A549 (cell line): ENCODE results near the gene SSC4D. TPM values are rescaled to one million over a fixed set of nuclear protein-coding genes. Genes with fewer than 3 reads are reported as not detected.

Source experiments
- ATAC-seq, 2 experiments: fragments of 200-7000 bp in 1 of 2; fragments of >200 bp in 1 of 2; cut with Nextera tagmentation in 1 of 2; cut with Tn5 transposase in 1 of 2; 3 replicates each; pipeline versions ENCODE4 v1.8.0 to v1.9.1; 2018 to 2020; ENCODE audit warnings: mild to moderate bottlenecking in 1 of 2, moderate library complexity in 1 of 2
- CTCF ChIA-PET: fragments of 300-600 bp; sonication (Branson Sonifier 250); formaldehyde crosslinking; extraction: SDS; loops from one replicate; lab custom pipeline; 2021; ENCODE audit warnings: antibody characterized with exemption, inconsistent platforms; lab: Yijun Ruan, JAX
- POLR2A ChIA-PET: fragments of 350-600 bp; formaldehyde crosslinking; extraction: SDS; loops from one replicate; lab custom pipeline; 2021; ENCODE audit warnings: antibody characterized with exemption, inconsistent platforms; lab: Yijun Ruan, JAX
- DNase-seq, 2 experiments: peaks; one replicate each; pipeline versions ENCODE4 v3.0.0 to v3.0.0-alpha.2; 2011 to 2016; ENCODE audit warnings: low read depth in 1 of 2, low spot score in 1 of 2
- FAIRE-seq: peaks from 2 replicates; lab custom pipeline; 2011; peaks lifted over from hg19 to GRCh38; lab: Jason Lieb, UNC
- H3K27ac ChIP-seq, 2 experiments: fragments of >200 bp; sonication (Bioruptor Twin); formaldehyde crosslinking; 3 replicates each; pipeline ENCODE4 v1.5.1; 2016 to 2017
- H3K4me1 ChIP-seq: fragments of >200 bp; sonication (Bioruptor Twin); formaldehyde crosslinking; 3 replicates; pipeline ENCODE4 v1.6.1; 2016
- H3K4me2 ChIP-seq: fragments of >200 bp; sonication (Bioruptor Twin); formaldehyde crosslinking; 3 replicates; pipeline ENCODE4 v1.6.1; 2016
- H3K4me3 ChIP-seq: fragments of >200 bp; sonication (Bioruptor Twin); formaldehyde crosslinking; 3 replicates; pipeline ENCODE4 v1.5.1; 2016
- H3K9me3 ChIP-seq: fragments of >200 bp; sonication (Bioruptor Twin); formaldehyde crosslinking; 3 replicates; pipeline ENCODE4 v1.6.1; 2016
- CEBPB ChIP-seq, 2 experiments: fragments of >200 bp in 1 of 2; sonication (Bioruptor Twin) in 1 of 2; formaldehyde crosslinking in 1 of 2; IDR thresholded peaks; 2 replicates each; pipeline ENCODE4 v1.6.1; 2012 to 2016
- EHMT2 ChIP-seq: fragments of 200-600 bp; sonication (generic); IDR thresholded peaks from 2 replicates; pipeline ENCODE4 v1.6.1; 2016; ENCODE audit warnings: antibody characterized with exemption, low read depth, mild to moderate bottlenecking, moderate library complexity
- EP300 ChIP-seq, 2 experiments: fragments of >200 bp; sonication (Bioruptor Twin); formaldehyde crosslinking; IDR thresholded peaks; 2 replicates in 1 of 2; 3 replicates in 1 of 2; pipeline ENCODE4 v1.6.1; 2016 to 2017
- FOSB ChIP-seq: fragments of 250-450 bp; sonication (Bioruptor Pico); IDR thresholded peaks from 2 replicates; pipeline ENCODE4 v1.5.0; 2020; ENCODE audit warnings: mild to moderate bottlenecking, moderate library complexity
- FOSL2 ChIP-seq, 2 experiments: fragments of 450-650 bp in 1 of 2; fragments of >200 bp in 1 of 2; sonication (Bioruptor Twin) in 1 of 2; formaldehyde crosslinking; IDR thresholded peaks; 2 replicates each; pipeline versions ENCODE4 v1.5.0 to v1.6.1; 2016 to 2020; ENCODE audit warnings: mild to moderate bottlenecking in 1 of 2, moderate library complexity in 1 of 2
- HDAC2 ChIP-seq: fragments of 200-600 bp; sonication (generic); IDR thresholded peaks from 2 replicates; pipeline ENCODE4 v1.6.1; 2016
- HEYL ChIP-seq: fragments of 250-450 bp; sonication (Bioruptor Pico); IDR thresholded peaks from 2 replicates; pipeline ENCODE4 v1.8.0; 2021; ENCODE audit warnings: mild to moderate bottlenecking, moderate library complexity
- HOXA7 ChIP-seq: fragments of 250-450 bp; sonication (Bioruptor Pico); IDR thresholded peaks from 2 replicates; pipeline ENCODE4 v1.5.0; 2020; ENCODE audit warnings: mild to moderate bottlenecking, moderate library complexity
- HOXB5 ChIP-seq: fragments of 250-450 bp; sonication (Bioruptor Pico); IDR thresholded peaks from 2 replicates; pipeline ENCODE4 v1.5.0; 2020; ENCODE audit warnings: mild to moderate bottlenecking, moderate library complexity
- JUN ChIP-seq, 2 experiments: fragments of >200 bp; sonication (Bioruptor Twin); formaldehyde crosslinking; IDR thresholded peaks; 2 replicates in 1 of 2; 3 replicates in 1 of 2; pipeline ENCODE4 v1.6.1; 2016 to 2017
- KDM5A ChIP-seq: fragments of 200-600 bp; sonication (generic); IDR thresholded peaks from 2 replicates; pipeline ENCODE4 v1.6.1; 2016; ENCODE audit warnings: antibody characterized with exemption, mild to moderate bottlenecking
- MAFK ChIP-seq: fragments of 450-650 bp; IDR thresholded peaks from 2 replicates; pipeline ENCODE4 v1.6.1; 2014; ENCODE audit not compliant: partially characterized antibody
- MAZ ChIP-seq: fragments of 150-350 bp; IDR thresholded peaks from 2 replicates; pipeline ENCODE4 v1.6.1; 2014; ENCODE audit warnings: antibody characterized with exemption, low read depth, low read length, borderline replicate concordance
- NR3C1 ChIP-seq: fragments of >200 bp; sonication (Bioruptor Twin); formaldehyde crosslinking; IDR thresholded peaks from 3 replicates; pipeline ENCODE4 v1.6.1; 2017
- PHF8 ChIP-seq: fragments of 200-600 bp; sonication (generic); IDR thresholded peaks from 2 replicates; pipeline ENCODE4 v1.6.1; 2016; ENCODE audit warnings: low read depth, mild to moderate bottlenecking, antibody characterized with exemption, moderate library complexity, borderline replicate concordance
- RCOR1 ChIP-seq: fragments of 150-350 bp; IDR thresholded peaks from 2 replicates; pipeline ENCODE4 v1.6.1; 2014; ENCODE audit warnings: antibody characterized with exemption, low read length, low read depth
- RFX5 ChIP-seq: fragments of 450-650 bp; IDR thresholded peaks from 2 replicates; pipeline ENCODE4 v1.7.1; 2014; ENCODE audit warnings: antibody characterized with exemption, mild to moderate bottlenecking, moderate library complexity
- TFCP2L1 ChIP-seq: fragments of 250-450 bp; sonication (Bioruptor Pico); IDR thresholded peaks from 2 replicates; pipeline ENCODE4 v1.5.0; 2021; ENCODE audit warnings: mild to moderate bottlenecking
- TP53 ChIP-seq: fragments of 250-450 bp; sonication (Bioruptor Pico); IDR thresholded peaks from 2 replicates; pipeline ENCODE4 v1.5.0; 2021; ENCODE audit warnings: mild to moderate bottlenecking, moderate library complexity
- ZC3H11A ChIP-seq: fragments of 450-650 bp; IDR thresholded peaks from 2 replicates; pipeline ENCODE4 v1.6.1; 2014; ENCODE audit warnings: antibody characterized with exemption, mild to moderate bottlenecking
- ZFP36 ChIP-seq: fragments of 450-650 bp; IDR thresholded peaks from 2 replicates; pipeline ENCODE4 v1.6.1; 2014; ENCODE audit warnings: borderline replicate concordance; ENCODE audit not compliant: partially characterized antibody
- ZNF302 ChIP-seq: fragments of 250-450 bp; sonication (Bioruptor Pico); IDR thresholded peaks from 2 replicates; pipeline ENCODE4 v1.9.0; 2021; ENCODE audit warnings: inconsistent platforms, mild to moderate bottlenecking, moderate library complexity
- WGBS: methylation state at CpG from one replicate; pipeline ENCODE4 v1.1.6; 2017; ENCODE audit errors: missing lambda C conversion rate; 5-methylcytosine and 5-hydroxymethylcytosine counted together
- polyA plus RNA-seq, 4 experiments: library from polyadenylated mRNA; depleted of rRNA in 3 of 4; stranded (reverse); fragments of >200 nt; fragmentation: RNase III in 1 of 4; extraction: RNeasy Plus Mini Kit Qiagen cat#74134 plus additional on column Dnase treatment in 1 of 4; gene quantifications; 2 replicates in 3 of 4; 3 replicates in 1 of 4; pipeline ENCODE4 v1.2.3, GENCODE V29; 2011 to 2017
- TF ChIP-seq, protein P1 (sequence below): IDR thresholded peaks from 2 replicates; pipeline ENCODE4 v1.6.1; 2012; ENCODE audit warnings: low read depth, borderline replicate concordance
- TF ChIP-seq, protein P2 (sequence below): fragments of >200 bp; sonication (Bioruptor Twin); formaldehyde crosslinking; IDR thresholded peaks from 3 replicates; pipeline ENCODE4 v1.5.1; 2016
- TF ChIP-seq, protein P3 (sequence below): fragments of >200 bp; sonication (Bioruptor Twin); formaldehyde crosslinking; IDR thresholded peaks from 2 replicates; pipeline ENCODE4 v1.6.1; 2016
- TF ChIP-seq, protein P4 (sequence below): fragments of 450-650 bp; IDR thresholded peaks from 2 replicates; pipeline ENCODE4 v1.6.1; 2014; ENCODE audit warnings: antibody characterized with exemption
- TF ChIP-seq, protein P5 (sequence below): IDR thresholded peaks from 2 replicates; pipeline ENCODE4 v1.6.1; 2012
- TF ChIP-seq, protein P6 (sequence below): fragments of 250-450 bp; sonication (Bioruptor Pico); IDR thresholded peaks from 2 replicates; pipeline ENCODE4 v1.5.0; 2021; ENCODE audit warnings: mild to moderate bottlenecking, moderate library complexity, borderline replicate concordance

SSC4D gene
- polyA plus RNA-seq, 2 of the 4 experiments (the other 2 are of a cell fraction), result 0.45 to 0.79 TPM

DNA sequence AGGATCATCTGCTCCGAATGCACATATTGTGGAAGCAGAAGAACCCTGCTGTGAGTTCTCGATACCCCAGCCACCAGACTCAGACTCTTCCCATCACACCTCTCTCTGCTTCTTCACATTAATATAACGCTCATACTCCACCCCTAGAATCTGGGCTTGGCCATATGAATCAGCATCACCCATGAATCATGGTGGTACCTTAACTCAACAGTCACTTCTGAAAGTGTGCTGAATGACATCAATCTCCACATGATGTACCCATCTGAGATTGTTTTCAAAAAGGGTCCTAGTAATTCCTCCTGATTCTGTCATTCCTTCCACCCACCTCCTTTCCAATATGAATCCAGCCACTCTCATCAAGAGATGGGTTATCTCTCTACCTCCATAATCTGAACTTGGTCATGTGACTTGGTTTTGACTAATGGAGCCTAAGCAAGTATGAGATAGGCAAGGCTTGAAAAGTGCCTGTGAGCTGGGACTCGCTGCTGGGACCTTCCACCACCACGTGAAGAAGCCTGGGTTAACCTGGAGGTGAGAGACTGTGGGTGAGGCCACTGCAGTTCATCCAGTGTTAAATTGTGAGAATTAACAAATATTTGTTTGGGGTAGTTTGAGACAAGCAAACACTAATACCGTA, 66.1 kb downstream of the SSC4D start:
- no peak for FAIRE-seq
- POLR2A ChIA-PET, result interaction anchor here (1.8 kb wide), 1 partner anchor 15 kb away, joined by 5 read pairs; the partner anchor contains the start of gene YWHAG
- H3K4me2 ChIP-seq, result peak overlapping the region; percentile 8; the same call in 1 of the 3 replicates
- CTCF ChIA-PET, result interaction anchor here (1.5 to 2.3 kb wide), 2 partner anchors 16 to 21 kb away, joined by 3 to 8 read pairs; partner anchors contain the start of gene YWHAG
- no peaks in the 10 kb centered on the region for H3K9me3 ChIP-seq
- TF ChIP-seq, protein P1, sequence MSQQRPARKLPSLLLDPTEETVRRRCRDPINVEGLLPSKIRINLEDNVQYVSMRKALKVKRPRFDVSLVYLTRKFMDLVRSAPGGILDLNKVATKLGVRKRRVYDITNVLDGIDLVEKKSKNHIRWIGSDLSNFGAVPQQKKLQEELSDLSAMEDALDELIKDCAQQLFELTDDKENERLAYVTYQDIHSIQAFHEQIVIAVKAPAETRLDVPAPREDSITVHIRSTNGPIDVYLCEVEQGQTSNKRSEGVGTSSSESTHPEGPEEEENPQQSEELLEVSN, result no peak
- TF ChIP-seq RFX5 (no peak), CEBPB (IDR thresholded peaks at IDR 0.05) (no peak), HOXA7 (no peak), ZFP36 (no peak), ZC3H11A (no peak), TP53 (CRISPR knock-in tag) (no peak), FOSL2 (IDR thresholded peaks at IDR 0.05) (no peak), FOSL2 (CRISPR knock-in tag; IDR thresholded peaks at IDR 0.05) (peak; percentile 11; the same call in 1 of the 2 replicates), RCOR1 (no peak), HDAC2 (no peak), FOSB (CRISPR knock-in tag) (no peak), MAZ (no peak), EP300 (IDR thresholded peaks at IDR 0.05) (no peak)
- TF ChIP-seq, protein P2, sequence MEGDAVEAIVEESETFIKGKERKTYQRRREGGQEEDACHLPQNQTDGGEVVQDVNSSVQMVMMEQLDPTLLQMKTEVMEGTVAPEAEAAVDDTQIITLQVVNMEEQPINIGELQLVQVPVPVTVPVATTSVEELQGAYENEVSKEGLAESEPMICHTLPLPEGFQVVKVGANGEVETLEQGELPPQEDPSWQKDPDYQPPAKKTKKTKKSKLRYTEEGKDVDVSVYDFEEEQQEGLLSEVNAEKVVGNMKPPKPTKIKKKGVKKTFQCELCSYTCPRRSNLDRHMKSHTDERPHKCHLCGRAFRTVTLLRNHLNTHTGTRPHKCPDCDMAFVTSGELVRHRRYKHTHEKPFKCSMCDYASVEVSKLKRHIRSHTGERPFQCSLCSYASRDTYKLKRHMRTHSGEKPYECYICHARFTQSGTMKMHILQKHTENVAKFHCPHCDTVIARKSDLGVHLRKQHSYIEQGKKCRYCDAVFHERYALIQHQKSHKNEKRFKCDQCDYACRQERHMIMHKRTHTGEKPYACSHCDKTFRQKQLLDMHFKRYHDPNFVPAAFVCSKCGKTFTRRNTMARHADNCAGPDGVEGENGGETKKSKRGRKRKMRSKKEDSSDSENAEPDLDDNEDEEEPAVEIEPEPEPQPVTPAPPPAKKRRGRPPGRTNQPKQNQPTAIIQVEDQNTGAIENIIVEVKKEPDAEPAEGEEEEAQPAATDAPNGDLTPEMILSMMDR, result no peak
- TF ChIP-seq, protein P3, sequence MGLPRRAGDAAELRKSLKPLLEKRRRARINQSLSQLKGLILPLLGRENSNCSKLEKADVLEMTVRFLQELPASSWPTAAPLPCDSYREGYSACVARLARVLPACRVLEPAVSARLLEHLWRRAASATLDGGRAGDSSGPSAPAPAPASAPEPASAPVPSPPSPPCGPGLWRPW, result no peak
- TF ChIP-seq, protein P4, sequence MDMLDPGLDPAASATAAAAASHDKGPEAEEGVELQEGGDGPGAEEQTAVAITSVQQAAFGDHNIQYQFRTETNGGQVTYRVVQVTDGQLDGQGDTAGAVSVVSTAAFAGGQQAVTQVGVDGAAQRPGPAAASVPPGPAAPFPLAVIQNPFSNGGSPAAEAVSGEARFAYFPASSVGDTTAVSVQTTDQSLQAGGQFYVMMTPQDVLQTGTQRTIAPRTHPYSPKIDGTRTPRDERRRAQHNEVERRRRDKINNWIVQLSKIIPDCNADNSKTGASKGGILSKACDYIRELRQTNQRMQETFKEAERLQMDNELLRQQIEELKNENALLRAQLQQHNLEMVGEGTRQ, result peak; percentile 61; the same call in 1 of the 2 replicates
- TF ChIP-seq, all 56 proteins: peak for 2
- ATAC-seq (peak; percentile 32 to 56; a peak in 5 of 6 replicates), DNase-seq (no peak)
- 74% methylated on average over 6 of the region's 6 CpGs for WGBS
- H3K4me1 ChIP-seq, result peaks cover 94% of the 10 kb centered on the region
- H3K4me3 ChIP-seq, result no peak overlapping the region
- H3K27ac ChIP-seq, result no peak overlapping the region

DNA sequence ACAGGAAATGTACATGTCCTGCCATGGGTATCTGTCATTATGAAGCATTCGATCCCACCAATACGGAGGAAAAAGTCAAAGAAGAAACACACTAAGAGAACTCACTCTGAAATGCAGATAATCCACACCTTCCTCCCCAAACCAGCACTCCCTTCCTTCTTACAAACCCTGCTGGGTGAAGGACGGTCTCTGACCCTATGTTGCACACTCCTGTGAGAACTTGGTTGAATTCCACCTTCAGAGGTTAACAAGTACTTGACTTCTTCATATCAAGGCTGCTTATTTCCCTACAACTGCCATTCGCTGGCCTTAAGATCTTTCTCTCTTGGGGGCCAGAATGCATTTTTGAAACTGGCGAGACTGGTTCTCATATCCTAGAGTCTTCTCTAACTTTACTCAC, 67.3 kb downstream of the SSC4D start:
- ChIA-PET CTCF (interaction anchor here (1.3 to 2.3 kb wide), 3 partner anchors 8 to 17 kb away, joined by 3 to 8 read pairs (median 5); partner anchors contain the start of gene YWHAG), POLR2A (interaction anchor here (1.3 kb wide), 1 partner anchor 17 kb away, joined by 4 read pairs; the partner anchor contains the start of gene YWHAG)
- DNase-seq, result no peak
- 92% methylated on average over 5 of the region's 5 CpGs for whole genome bisulfite sequencing
- Histone ChIP-seq H3K4me1 (peaks cover 95% of the 10 kb centered on the region), H3K4me2 (0 out of 3 replicates have a peak overlapping the region, but pooled peaks have one; percentile 42), H3K4me3 (no peak overlapping the region)
- no peak for TF ChIP-seq EHMT2
- TF ChIP-seq TFCP2L1 (CRISPR knock-in tag), result no peak
- no peak for TF ChIP-seq PHF8
- TF ChIP-seq HEYL (CRISPR knock-in tag), result no peak
- no peak for TF ChIP-seq HOXB5 (CRISPR knock-in tag)
- TF ChIP-seq, protein P5, sequence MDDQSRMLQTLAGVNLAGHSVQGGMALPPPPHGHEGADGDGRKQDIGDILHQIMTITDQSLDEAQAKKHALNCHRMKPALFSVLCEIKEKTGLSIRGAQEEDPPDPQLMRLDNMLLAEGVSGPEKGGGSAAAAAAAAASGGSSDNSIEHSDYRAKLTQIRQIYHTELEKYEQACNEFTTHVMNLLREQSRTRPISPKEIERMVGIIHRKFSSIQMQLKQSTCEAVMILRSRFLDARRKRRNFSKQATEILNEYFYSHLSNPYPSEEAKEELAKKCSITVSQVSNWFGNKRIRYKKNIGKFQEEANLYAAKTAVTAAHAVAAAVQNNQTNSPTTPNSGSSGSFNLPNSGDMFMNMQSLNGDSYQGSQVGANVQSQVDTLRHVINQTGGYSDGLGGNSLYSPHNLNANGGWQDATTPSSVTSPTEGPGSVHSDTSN, result no peak
- no peak for TF ChIP-seq MAFK
- TF ChIP-seq NR3C1, result no peak
- TF ChIP-seq, protein P6, sequence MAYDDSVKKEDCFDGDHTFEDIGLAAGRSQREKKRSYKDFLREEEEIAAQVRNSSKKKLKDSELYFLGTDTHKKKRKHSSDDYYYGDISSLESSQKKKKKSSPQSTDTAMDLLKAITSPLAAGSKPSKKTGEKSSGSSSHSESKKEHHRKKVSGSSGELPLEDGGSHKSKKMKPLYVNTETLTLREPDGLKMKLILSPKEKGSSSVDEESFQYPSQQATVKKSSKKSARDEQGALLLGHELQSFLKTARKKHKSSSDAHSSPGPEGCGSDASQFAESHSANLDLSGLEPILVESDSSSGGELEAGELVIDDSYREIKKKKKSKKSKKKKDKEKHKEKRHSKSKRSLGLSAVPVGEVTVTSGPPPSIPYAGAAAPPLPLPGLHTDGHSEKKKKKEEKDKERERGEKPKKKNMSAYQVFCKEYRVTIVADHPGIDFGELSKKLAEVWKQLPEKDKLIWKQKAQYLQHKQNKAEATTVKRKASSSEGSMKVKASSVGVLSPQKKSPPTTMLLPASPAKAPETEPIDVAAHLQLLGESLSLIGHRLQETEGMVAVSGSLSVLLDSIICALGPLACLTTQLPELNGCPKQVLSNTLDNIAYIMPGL (CRISPR knock-in tag), result no peak
- no peak for TF ChIP-seq JUN (IDR thresholded peaks at IDR 0.05)
- TF ChIP-seq ZNF302, result no peak
- no peak for TF ChIP-seq KDM5A
- no peak for TF ChIP-seq MAZ
- TF ChIP-seq, all 56 proteins: peak for 0
- no peaks in the 10 kb centered on the region for H3K9me3 ChIP-seq
- H3K27ac ChIP-seq, result peak overlapping the region in 1 of 2 experiments; percentile 79; a peak in 2 of 6 replicates
- peak in 1 of 2 experiments; percentile 23; a peak in 2 of 6 replicates for ATAC-seq
- no peak for FAIRE-seq
